ENCODE measurements around the gene SLC9C2.
"Not testable (repeated sequence)": the region's sequence is repeated elsewhere in the genome, so short reads cannot be mapped to it uniquely, and the experiment has no call there.

SLC9C2 gene

GRCh38 chr1:173520799-173521198, 82.1 kb downstream of the SLC9C2 start:
- DNase-seq: no peak

- not testable (repeated sequence) for DNase-seq
Observed at GRCh38 chr1:173514503-173514902, 88.4 kb downstream of the SLC9C2 start.

DNA sequence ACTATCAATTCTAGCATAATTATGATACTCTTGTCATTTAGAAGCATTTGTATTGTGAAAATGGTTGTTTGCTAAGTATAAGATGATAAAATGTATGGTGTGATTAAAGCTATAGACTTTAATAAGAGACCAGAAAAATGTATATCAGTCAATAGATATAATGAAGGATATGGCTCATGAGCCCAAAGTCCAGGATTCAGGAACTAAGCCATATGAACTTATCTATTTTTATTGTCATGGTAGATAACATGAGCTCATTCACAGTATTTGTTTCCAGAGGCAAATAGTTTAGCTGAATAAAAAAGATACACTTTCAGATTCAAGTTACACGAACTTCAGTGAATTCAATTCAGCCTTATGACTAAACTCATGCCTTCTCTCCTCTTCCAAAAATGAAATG, 93.1 kb downstream of the SLC9C2 start:
- no peak for DNase-seq

GRCh38 chr1:173508541-173508940, 94.3 kb downstream of the SLC9C2 start:
- DNase-seq: no peak

- no peak for DNase-seq
Observed at GRCh38 chr1:173507847-173508209, 95.0 kb downstream of the SLC9C2 start.

DNA sequence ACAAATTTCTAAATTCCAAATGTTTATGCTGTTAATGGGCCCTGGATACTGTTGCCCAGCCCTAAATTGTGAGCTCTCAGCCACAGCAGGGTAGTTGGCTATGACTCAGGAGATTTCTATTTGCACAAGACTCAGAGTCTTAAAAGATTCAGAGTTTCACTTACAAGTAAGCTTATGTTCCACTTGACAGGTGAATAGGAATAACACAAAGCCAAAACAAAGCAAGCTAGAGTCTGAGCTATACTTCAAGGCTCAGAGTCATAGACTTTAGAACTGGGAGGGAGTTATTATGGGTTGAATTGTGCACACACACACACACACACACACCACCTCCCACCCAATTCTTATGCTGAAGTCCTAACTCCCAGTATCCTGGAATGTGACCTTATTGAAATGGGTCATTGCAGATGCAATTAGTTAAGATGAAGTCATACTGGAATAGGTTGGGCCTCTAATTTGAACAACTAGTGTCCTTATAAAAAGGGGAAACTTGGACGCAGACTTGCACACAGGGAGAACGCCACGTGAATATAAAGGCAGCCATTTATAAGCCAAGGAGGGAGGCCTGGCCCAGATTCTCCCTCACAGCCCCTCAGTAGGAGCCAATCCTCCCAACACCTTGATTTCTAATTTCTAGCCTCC, 95.5 kb downstream of the SLC9C2 start:
- DNase-seq: no peak

DNA sequence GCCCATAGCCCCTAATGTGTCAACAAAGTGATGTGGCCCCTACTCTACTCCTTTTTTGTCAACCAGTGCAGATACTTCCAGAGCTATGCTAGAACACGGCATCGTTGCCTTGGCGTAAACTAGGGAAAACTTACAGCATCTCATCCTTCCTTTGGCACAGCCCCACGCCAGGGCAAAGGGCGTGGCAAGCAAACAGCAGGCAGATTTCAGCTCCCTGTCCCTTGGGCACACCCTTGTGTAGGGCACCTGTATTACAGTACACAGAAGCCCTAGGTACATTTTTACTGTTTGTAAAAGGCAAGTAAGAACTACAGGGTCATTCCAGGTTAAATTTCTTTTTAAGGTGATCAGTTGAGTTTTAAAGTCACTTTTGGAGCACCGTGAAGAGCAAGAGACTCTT, 96.4 kb downstream of the SLC9C2 start:
- DNase-seq: no peak

- no peak for DNase-seq
Observed at GRCh38 chr1:173505391-173505790, 97.5 kb downstream of the SLC9C2 start.

- DNase-seq: no peak
Observed at GRCh38 chr1:173504268-173504667, 98.6 kb downstream of the SLC9C2 start.

GRCh38 chr1:173503391-173503790, 99.5 kb downstream of the SLC9C2 start:
- DNase-seq: no peak

DNA sequence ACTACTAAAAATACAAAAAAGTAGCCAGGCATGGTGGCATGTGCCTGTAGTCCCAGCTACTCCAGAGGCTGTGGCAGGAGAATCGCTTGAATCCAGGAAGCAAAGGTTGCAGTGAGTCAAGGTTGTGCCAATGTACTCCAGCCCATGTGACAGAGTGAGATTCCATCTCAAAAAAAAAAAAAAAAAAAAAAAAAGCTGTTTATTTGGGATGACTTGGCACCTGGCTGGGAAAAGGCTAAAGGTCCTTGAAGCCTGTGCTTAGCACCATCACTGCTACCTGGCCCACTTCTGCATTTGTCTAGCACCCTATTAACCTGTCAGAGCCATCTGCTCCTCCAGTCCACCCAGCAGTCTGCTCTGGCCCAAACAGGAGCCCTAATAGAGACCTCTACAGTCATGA, 100.8 kb downstream of the SLC9C2 start:
- DNase-seq: no peak

- no peak for DNase-seq
Observed at GRCh38 chr1:173499729-173500128, 103.1 kb downstream of the SLC9C2 start.

- DNase-seq: no peak
Observed at GRCh38 chr1:173496757-173497320, 106.0 kb downstream of the SLC9C2 start.

DNA sequence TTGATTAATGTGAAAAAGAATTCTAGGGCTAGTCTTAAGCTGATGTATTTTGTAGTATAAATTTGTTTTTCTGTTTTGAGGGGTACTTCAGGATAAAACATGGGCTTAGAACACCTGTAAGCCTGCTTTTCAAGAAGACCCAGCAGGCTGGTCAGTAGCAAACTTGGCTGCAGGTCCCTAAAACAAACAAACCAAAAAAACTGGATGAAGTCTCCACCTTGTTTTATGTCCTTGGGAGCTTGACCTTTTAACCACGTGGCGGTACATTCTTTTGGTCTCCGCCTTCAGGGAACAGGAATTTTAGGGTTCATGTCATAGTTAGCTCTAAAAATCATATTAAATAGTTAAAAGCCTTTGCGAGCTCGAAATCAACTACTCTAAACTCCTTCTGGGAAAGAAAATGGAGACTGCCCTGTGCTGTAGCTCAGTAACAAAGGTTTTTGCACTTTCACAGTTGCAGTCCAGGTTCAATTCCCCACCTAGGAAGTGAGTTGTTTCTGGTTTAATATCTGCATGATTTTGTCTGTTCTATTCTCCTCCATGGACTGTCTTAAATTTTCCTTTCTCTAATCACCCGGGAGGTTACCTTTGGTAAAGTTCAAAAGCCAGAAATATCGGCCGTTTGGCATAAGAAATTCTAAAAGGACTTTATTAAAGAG, 107.1 kb downstream of the SLC9C2 start:
- DNase-seq: no peak

- DNase-seq: not testable (repeated sequence)
Observed at GRCh38 chr1:173493125-173493524, 109.7 kb downstream of the SLC9C2 start.

- no peak for DNase-seq
Observed at GRCh38 chr1:173491508-173491907, 111.4 kb downstream of the SLC9C2 start.

- no peak for DNase-seq
Observed at GRCh38 chr1:173489929-173490328, 112.9 kb downstream of the SLC9C2 start.

DNA sequence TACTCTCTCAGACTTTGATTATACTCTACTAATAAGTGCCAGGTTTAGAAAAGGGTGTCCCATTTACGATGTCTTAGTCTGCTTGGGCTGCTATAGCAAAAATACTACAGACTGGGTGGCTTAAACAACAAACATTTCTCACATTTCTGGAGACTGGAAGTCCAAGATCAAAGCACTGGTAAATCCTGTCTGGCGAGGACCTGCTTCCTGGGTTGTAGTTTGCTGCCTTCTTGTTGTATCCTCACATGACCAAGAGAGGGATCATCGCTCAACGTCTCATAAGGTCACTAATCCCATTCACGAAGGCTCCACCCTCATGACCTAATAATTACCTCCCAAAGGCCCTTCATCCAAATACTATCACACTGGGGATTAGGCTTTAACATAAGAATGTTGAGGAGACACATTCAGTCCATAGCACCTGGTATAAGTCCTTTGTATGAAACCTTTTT, 113.7 kb downstream of the SLC9C2 start:
- no peak for DNase-seq

- no peak for DNase-seq
Observed at GRCh38 chr1:173488001-173488400, 114.9 kb downstream of the SLC9C2 start.

DNA sequence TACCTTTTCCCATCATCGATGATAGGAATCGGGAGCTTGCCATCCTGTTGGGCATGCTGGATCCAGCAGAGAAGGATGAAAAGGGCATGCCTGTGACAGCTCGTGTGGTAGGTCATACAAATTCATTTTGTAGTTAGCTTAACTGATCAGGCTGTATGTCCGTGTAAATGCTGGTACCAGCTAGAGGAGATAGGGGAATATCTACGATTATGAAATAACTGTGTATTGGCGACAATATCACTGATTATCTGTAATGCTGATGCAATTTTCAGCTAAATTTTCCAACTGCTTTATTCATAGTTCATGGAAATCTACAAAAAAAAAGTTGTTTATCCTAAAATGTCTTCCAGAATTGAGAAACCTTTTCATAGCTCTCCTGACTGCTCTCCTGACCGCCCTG, 117.5 kb downstream of the SLC9C2 start:
- no peak for DNase-seq

- DNase-seq: no peak
Observed at GRCh38 chr1:173484276-173484675, 118.6 kb downstream of the SLC9C2 start.

- DNase-seq: no peak
Observed at GRCh38 chr1:173482683-173483082, 120.2 kb downstream of the SLC9C2 start.

DNA sequence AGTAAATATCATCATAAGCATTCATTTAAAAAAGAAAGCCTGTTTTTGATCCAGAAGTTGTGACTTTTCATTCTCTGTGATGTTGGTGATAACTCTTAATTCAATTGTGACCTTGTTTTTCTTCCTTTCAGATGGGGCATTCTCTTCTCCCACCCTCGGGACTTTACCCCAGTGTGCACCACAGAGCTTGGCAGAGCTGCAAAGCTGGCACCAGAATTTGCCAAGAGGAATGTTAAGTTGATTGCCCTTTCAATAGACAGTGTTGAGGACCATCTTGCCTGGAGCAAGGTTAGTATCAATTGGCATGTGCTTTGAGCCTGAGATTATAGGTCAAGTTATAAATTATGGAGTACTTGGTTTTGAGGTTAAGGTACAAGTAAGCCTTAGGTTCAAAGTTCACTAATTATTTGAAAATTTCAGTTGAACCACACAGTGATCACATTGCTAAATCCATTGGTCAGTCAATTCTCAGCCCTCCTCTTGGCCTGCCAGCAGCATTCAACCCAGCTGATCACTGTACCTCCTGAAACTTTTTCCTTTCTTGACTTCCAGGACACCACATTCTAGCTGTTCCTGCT, 121.6 kb downstream of the SLC9C2 start:
- no peak for DNase-seq

DNA sequence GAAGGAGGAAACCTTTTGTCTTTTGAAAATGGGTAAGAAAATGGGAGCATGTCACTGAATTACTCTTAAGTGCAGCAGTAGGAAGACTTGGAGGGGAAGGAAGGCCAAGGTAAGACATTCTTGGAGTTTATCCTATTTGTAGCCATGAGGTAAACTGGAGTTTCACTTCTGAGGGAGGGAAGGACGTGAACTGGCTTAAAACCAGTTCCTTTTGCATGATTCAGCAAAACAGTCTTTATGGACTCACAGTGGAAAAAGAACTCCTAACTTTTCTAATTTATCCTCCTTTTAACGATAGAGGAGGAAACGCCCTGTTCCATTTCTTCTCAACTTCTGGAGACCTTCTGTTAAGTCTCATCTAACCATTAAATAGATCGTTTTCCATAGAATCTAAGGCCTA, 123.2 kb downstream of the SLC9C2 start:
- no peak for DNase-seq
